Kidney epithelial cell (primary cell): Measurements from ENCODE around the gene MUC21. TPM values are rescaled to one million over a fixed set of nuclear protein-coding genes. Genes with fewer than 3 reads are reported as not detected.

Experiments used
- DNase-seq: peaks from one replicate; pipeline ENCODE4 v3.0.0-alpha.2; 2010; ENCODE audit warnings: low read depth
- H3K27me3 ChIP-seq: 2 replicates; pipeline ENCODE4 v1.6.0; 2011; ENCODE audit warnings: low read length; ENCODE audit not compliant: control insufficient read depth, insufficient read depth
- H3K36me3 ChIP-seq: 2 replicates; pipeline ENCODE4 v1.5.1; 2011; ENCODE audit warnings: low read length; ENCODE audit not compliant: control insufficient read depth, insufficient read depth
- H3K4me3 ChIP-seq: 2 replicates; pipeline ENCODE4 v1.5.1; 2011; ENCODE audit warnings: low read depth, mild to moderate bottlenecking, control low read depth, low read length
- total RNA-seq: library from RNA; depleted of rRNA; stranded (reverse); fragments of >200 nt; gene quantifications from 2 replicates; pipeline ENCODE4 v1.2.3, GENCODE V29; 2015
- TF ChIP-seq, protein P1 (sequence below): IDR thresholded peaks from 2 replicates; pipeline ENCODE4 v1.5.1; 2011; ENCODE audit warnings: mild to moderate bottlenecking, moderate library complexity, low read length, control low read depth, inconsistent platforms; ENCODE audit not compliant: insufficient read depth, poor library complexity, severe bottlenecking

Gene MUC21
- total RNA-seq, 1 donor from 2014 or later, result not detected

DNA sequence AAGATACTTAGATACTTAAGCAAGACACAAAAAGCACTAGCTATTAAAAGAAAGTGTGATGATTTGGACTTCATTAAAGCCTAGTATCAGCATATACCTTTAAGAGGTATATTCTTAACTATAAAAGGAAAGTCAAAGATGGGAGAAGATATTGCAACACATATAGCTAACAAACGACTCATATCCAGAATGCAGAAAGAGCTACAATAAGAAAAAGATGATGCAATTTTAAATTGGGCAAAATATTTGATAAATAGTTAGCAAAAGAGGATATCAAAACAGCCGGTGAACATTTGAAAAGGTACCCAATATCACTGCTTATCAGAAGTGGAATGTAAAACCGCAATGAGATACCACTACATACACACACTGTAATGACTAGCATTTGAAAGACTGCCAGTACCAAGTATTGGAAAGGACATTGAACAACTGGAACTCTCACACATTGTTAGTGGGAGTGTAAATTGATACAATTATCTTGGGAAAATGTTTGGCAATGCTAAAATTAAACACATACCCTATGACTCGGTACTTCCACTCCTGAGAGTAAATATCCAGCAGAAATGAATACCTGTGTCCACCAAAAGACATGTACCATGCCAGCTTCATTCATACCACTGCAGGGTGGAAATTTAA, 52.5 kb downstream of the MUC21 start:
- DNase-seq, result no peak
- H3K4me3 ChIP-seq, result no peak overlapping the region
- H3K36me3 ChIP-seq, result no peaks in the 10 kb centered on the region
- H3K27me3 ChIP-seq, result no peaks in the 10 kb centered on the region
- TF ChIP-seq, protein P1, sequence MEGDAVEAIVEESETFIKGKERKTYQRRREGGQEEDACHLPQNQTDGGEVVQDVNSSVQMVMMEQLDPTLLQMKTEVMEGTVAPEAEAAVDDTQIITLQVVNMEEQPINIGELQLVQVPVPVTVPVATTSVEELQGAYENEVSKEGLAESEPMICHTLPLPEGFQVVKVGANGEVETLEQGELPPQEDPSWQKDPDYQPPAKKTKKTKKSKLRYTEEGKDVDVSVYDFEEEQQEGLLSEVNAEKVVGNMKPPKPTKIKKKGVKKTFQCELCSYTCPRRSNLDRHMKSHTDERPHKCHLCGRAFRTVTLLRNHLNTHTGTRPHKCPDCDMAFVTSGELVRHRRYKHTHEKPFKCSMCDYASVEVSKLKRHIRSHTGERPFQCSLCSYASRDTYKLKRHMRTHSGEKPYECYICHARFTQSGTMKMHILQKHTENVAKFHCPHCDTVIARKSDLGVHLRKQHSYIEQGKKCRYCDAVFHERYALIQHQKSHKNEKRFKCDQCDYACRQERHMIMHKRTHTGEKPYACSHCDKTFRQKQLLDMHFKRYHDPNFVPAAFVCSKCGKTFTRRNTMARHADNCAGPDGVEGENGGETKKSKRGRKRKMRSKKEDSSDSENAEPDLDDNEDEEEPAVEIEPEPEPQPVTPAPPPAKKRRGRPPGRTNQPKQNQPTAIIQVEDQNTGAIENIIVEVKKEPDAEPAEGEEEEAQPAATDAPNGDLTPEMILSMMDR, result no peak

DNA sequence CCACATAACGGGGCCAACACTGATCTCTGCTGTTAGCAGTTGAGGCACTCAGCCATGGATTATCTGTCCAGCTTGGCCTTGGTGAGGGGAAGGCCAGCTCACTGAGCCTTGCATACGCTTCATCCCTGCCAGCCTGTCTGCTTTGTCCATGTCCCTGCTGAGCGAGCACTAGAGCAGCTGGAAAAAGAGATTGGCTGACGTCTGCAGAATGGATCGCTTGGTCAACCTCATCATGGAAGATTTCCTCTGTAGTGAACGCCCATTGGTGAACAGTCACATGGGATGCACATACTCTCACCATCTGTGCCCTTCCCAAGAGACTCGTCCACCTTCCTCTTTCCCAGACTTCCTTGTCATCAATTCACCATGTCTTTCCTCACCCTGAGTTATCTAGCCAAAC, 53.7 kb downstream of the MUC21 start:
- DNase-seq, result no peak
- Histone ChIP-seq H3K27me3 (no peaks in the 10 kb centered on the region), H3K36me3 (no peaks in the 10 kb centered on the region), H3K4me3 (no peak overlapping the region)
- TF ChIP-seq, protein P1, result no peak

DNA sequence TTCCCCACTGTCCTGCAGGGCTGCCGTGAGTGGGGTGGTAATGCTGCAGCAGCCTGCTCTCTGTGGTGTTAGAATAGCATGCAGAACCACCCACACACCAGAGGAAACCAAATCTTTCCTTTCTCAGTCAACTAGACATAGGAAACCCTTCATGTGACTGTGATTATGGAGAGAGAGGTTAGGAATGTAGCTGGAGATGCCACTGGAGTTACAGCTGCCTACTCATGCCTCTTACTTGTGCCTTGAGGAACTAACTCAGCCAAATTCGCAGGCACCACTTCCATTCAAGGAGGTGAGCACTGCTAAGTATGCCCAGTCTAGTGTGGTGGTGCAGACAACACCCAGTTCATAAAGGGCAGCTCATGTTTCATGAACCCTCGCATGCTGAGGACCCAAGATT, 54.2 kb downstream of the MUC21 start:
- TF ChIP-seq, protein P1, result no peak
- no peaks in the 10 kb centered on the region for H3K27me3 ChIP-seq
- H3K4me3 ChIP-seq, result no peak overlapping the region
- no peaks in the 10 kb centered on the region for H3K36me3 ChIP-seq
- peak; percentile 65 for DNase-seq

DNA sequence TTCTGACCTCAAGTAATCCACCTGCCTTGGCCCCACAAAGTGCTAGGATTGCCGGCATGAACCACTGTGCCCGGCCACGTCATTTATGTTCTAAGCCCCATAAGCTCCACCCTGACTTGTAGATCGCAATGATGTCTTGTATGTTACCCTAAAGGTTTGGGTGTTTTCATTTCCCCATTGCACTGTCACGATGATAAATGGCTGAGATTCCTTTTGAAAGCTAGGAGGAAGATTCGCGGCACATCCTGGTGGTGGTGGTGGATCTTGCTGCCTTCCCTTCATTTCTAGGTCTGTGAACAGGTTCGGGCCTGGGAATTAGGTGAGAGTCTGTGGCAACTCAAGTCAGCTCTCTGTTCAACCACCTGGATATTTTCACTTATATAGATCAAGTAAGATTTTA, 55.0 kb downstream of the MUC21 start:
- no peak for DNase-seq
- Histone ChIP-seq H3K27me3 (no peaks in the 10 kb centered on the region), H3K36me3 (no peaks in the 10 kb centered on the region), H3K4me3 (no peak overlapping the region)
- TF ChIP-seq, protein P1, result no peak

Other genes with a start within 250 kb of the MUC21 start
- gene FLOT1, start 241.0 kb upstream of the MUC21 start, total RNA-seq, result 136 and 142 TPM in 2 replicates
- 188 and 229 TPM in 2 replicates for gene IER3, start 239.2 kb upstream of the MUC21 start, total RNA-seq
- gene DDR1, start 99.2 kb upstream of the MUC21 start, total RNA-seq, result 171 and 173 TPM in 2 replicates
- 23.0 and 27.7 TPM in 2 replicates for gene GTF2H4, start 75.5 kb upstream of the MUC21 start, total RNA-seq
- gene VARS2, start 69.5 kb upstream of the MUC21 start, total RNA-seq, result 34.7 and 37.7 TPM in 2 replicates
- 1.0 TPM in 1 of 2 replicates, not detected in the other for gene SFTA2, start 51.5 kb upstream of the MUC21 start, total RNA-seq
- gene MUCL3, start 42.7 kb upstream of the MUC21 start, total RNA-seq, result not detected in 2 replicates
- not detected in 2 replicates for gene MUC22, start 26.8 kb downstream of the MUC21 start, total RNA-seq
- gene C6orf15, start 128.9 kb downstream of the MUC21 start, total RNA-seq, result 0.62 and 0.79 TPM in 2 replicates
- gene PSORS1C1, start 131.1 kb downstream of the MUC21 start, total RNA-seq, result 0.38 and 0.48 TPM in 2 replicates
- not detected in 2 replicates for gene CDSN, start 136.7 kb downstream of the MUC21 start, total RNA-seq
- not detected in 2 replicates for gene PSORS1C2, start 155.3 kb downstream of the MUC21 start, total RNA-seq
- gene CCHCR1, start 174.1 kb downstream of the MUC21 start, total RNA-seq, result 16.4 and 20.2 TPM in 2 replicates
- 6.4 and 10.1 TPM in 2 replicates for gene TCF19, start 174.9 kb downstream of the MUC21 start, total RNA-seq
- gene POU5F1, start 187.0 kb downstream of the MUC21 start, total RNA-seq, result 0.21 and 0.68 TPM in 2 replicates